ENCODE measurements around the gene RNF126.
"Not testable (repeated sequence)": the region's sequence is repeated elsewhere in the genome, so short reads cannot be mapped to it uniquely, and the experiment has no call there.

The RNF126 gene
- 80.6 to 109 (median 106) reads per million in 3 experiments for total RNA-seq

GRCh38 chr19:662962-663681 lies at the start of gene RNF126:
Gene RNF126 (minus strand): TSS chr19:663214. CDS start chr19:663121, 93 bp downstream.
- DNase-seq, result peak; percentile 85

GRCh38 chr19:711254-711653 lies 48.2 kb upstream of the RNF126 start:
- no peak for DNase-seq

GRCh38 chr19:710767-711166 lies 47.8 kb upstream of the RNF126 start:
- DNase-seq, result no peak

- DNase-seq, result no peak
These were observed 47.1 kb upstream of the RNF126 start for GRCh38 chr19:709965-710571.

GRCh38 chr19:709196-709964 lies 46.4 kb upstream of the RNF126 start:
- no peak for DNase-seq

GRCh38 chr19:708154-709143 lies 45.4 kb upstream of the RNF126 start, which contains the start of gene PALM:
Gene PALM (plus strand): TSS chr19:708935. CDS start chr19:709147, 212 bp downstream.
- DNase-seq, result no peak

GRCh38 chr19:704447-704741 lies 41.4 kb upstream of the RNF126 start:
- no peak for DNase-seq

GRCh38 chr19:703651-704446 lies 40.8 kb upstream of the RNF126 start:
- DNase-seq, result peak; percentile 39

GRCh38 chr19:703329-703650 lies 40.3 kb upstream of the RNF126 start:
- DNase-seq, result no peak

- DNase-seq, result not testable (repeated sequence)
These were observed 39.8 kb upstream of the RNF126 start for GRCh38 chr19:702847-703246.

- DNase-seq, result not testable (repeated sequence)
These were observed 36.9 kb upstream of the RNF126 start for GRCh38 chr19:699885-700284.

GRCh38 chr19:698529-698928 lies 35.5 kb upstream of the RNF126 start:
- not testable (repeated sequence) for DNase-seq

- no peak for DNase-seq
These were observed 32.4 kb upstream of the RNF126 start, which contains the start of gene PRSS57 for GRCh38 chr19:695352-695949. Gene PRSS57 (minus strand): TSS chr19:695452. CDS start chr19:695430, 22 bp downstream.

GRCh38 chr19:694481-695351 lies 31.7 kb upstream of the RNF126 start:
- no peak for DNase-seq

- no peak for DNase-seq
These were observed 27.2 kb upstream of the RNF126 start for GRCh38 chr19:690203-690602.

GRCh38 chr19:688992-689391 lies 26.0 kb upstream of the RNF126 start:
- no peak for DNase-seq

- DNase-seq, result no peak
These were observed 25.2 kb upstream of the RNF126 start for GRCh38 chr19:688214-688613.

GRCh38 chr19:687569-688166 lies 24.7 kb upstream of the RNF126 start:
- no peak for DNase-seq

- no peak for DNase-seq
These were observed 23.7 kb upstream of the RNF126 start for GRCh38 chr19:686589-687297.
